Left renal cortex interstitium (tissue), 4 donors: ENCODE measurements around the gene TGIF1. TPM values are rescaled to one million over a fixed set of nuclear protein-coding genes. Genes with fewer than 3 reads are reported as not detected.

ENCODE experiments used
- DNase-seq, 4 donors: peaks; one replicate each; pipeline ENCODE4 v3.0.0-alpha.2; 2013; ENCODE audit warnings: low read depth in 4 of 4, low spot score in 2 of 4, missing footprints in 1 of 4
- polyA plus RNA-seq, 4 donors: library from polyadenylated mRNA; unstranded; fragments of 120-200 nt; gene quantifications; one replicate each; pipeline ENCODE4 v1.2.1, GENCODE V29; 2013; ENCODE audit not compliant: insufficient read length in 4 of 4

The TGIF1 gene
- polyA plus RNA-seq, 4 donors: 78.4 to 92.4 (median 84.5) TPM

GRCh38 chr18:3508576-3509549, 58.9 kb downstream of the TGIF1 start:
- DNase-seq: no peak

Other genes with a start within 250 kb of the TGIF1 start
- 1 to 10 TPM; 5.5 to 9.7 (median 5.9) TPM for gene MYOM1, start 230.2 kb upstream of the TGIF1 start, polyA plus RNA-seq
- gene MYL12A, start 202.4 kb upstream of the TGIF1 start, polyA plus RNA-seq: 100 to 1,000 TPM; 365 to 481 (median 397) TPM
- 100 to 1,000 TPM; 483 to 708 (median 554) TPM for gene MYL12B, start 188.0 kb upstream of the TGIF1 start, polyA plus RNA-seq